HG03064 (cell line): ENCODE data around the gene XPNPEP3.
"Not testable (repeated sequence)": the region's sequence is repeated elsewhere in the genome, so short reads cannot be mapped to it uniquely, and the experiment has no call there.

ENCODE experiments used
- ATAC-seq: cut with Tn5 transposase; IDR thresholded peaks from one replicate; pipeline ENCODE4 v1.9.1; 2021; ENCODE audit warnings: low read depth; ENCODE audit not compliant: unreplicated experiment

The XPNPEP3 gene

GRCh38 chr22:40856513-40857308 lies at the start of gene XPNPEP3, which contains the start of gene ST13:
Gene XPNPEP3 (plus strand): TSS chr22:40857148. CDS start chr22:40857182, 34 bp downstream.
Gene ST13 (minus strand): TSS chr22:40856639. CDS start chr22:40856540, 99 bp downstream.
- peak; percentile 91 for ATAC-seq

- ATAC-seq, result no peak
These were observed 48.7 kb upstream of the XPNPEP3 start for GRCh38 chr22:40808018-40808841.

- no peak for ATAC-seq
These were observed 43.0 kb upstream of the XPNPEP3 start for GRCh38 chr22:40813912-40814315.

- ATAC-seq, result no peak
These were observed 39.2 kb upstream of the XPNPEP3 start for GRCh38 chr22:40817737-40818136.

GRCh38 chr22:40818192-40818746 lies 38.7 kb upstream of the XPNPEP3 start:
- no peak for ATAC-seq

- peak; percentile 76 for ATAC-seq
These were observed 38.0 kb upstream of the XPNPEP3 start, which contains the start of gene SLC25A17 for GRCh38 chr22:40818747-40819598. Gene SLC25A17 (minus strand): TSS chr22:40819346. CDS start chr22:40819248, 98 bp downstream.

GRCh38 chr22:40819599-40820140 lies 37.3 kb upstream of the XPNPEP3 start:
- ATAC-seq, result no peak

- ATAC-seq, result no peak
These were observed 33.5 kb upstream of the XPNPEP3 start for GRCh38 chr22:40823426-40823825.

GRCh38 chr22:40826292-40826691 lies 30.7 kb upstream of the XPNPEP3 start:
- ATAC-seq, result not testable (repeated sequence)

GRCh38 chr22:40826984-40827741 lies 29.8 kb upstream of the XPNPEP3 start:
- no peak for ATAC-seq

GRCh38 chr22:40829131-40829530 lies 27.8 kb upstream of the XPNPEP3 start:
- ATAC-seq, result no peak

- ATAC-seq, result no peak
These were observed 22.3 kb upstream of the XPNPEP3 start for GRCh38 chr22:40834619-40835018.

GRCh38 chr22:40838486-40838885 lies 18.5 kb upstream of the XPNPEP3 start:
- ATAC-seq, result no peak

- no peak for ATAC-seq
These were observed 12.0 kb upstream of the XPNPEP3 start for GRCh38 chr22:40844951-40845350.

GRCh38 chr22:40845816-40846215 lies 11.1 kb upstream of the XPNPEP3 start:
- ATAC-seq, result not testable (repeated sequence)

GRCh38 chr22:40853333-40853732 lies 3.6 kb upstream of the XPNPEP3 start:
- no peak for ATAC-seq

- ATAC-seq, result no peak
These were observed 3.0 kb upstream of the XPNPEP3 start for GRCh38 chr22:40853961-40854360.

- no peak for ATAC-seq
These were observed 1.6 kb upstream of the XPNPEP3 start for GRCh38 chr22:40855071-40855978.
